ENCODE measurements around the gene PLEKHB1. TPM values are rescaled to one million over a fixed set of nuclear protein-coding genes. Genes with fewer than 3 reads are reported as not detected.

PLEKHB1 gene
- 0.29 TPM for total RNA-seq (2013)
- polyA plus RNA-seq, result under 1 TPM; 0.05 to 0.88 (median 0.25) TPM
- polyA minus RNA-seq, result not detected in 2 replicates
- total RNA-seq, result 0 to 3.5 (median 0.10) reads per million in 11 experiments

GRCh38 chr11:73645972-73646631, at the start of gene PLEKHB1:
Gene PLEKHB1, plus strand, starts transcription at chr11:73646581. Its CDS starts 28 bp downstream, at chr11:73646609.
- intact Hi-C loops (cut with micrococcal nuclease), result no loop called here
- Mint-ChIP-seq H3K4me3 (peak within 1 kb of the TSS; percentile 64 to 73), H3K36me3 (no peaks in the 10 kb centered on the region), H3K9me3 (peaks cover 0 to 2% (median 0%) of the 10 kb centered on the region in 7 donors), H3K27ac (peak within 1 kb of the TSS in 2 of 7 donors; percentile 18 to 79), H3K4me1 (peaks cover 23% of the 10 kb centered on the region), H3K27me3 (ENCODE audit: low read depth in 3 of 3) (peaks cover 5 to 17% (median 8%) of the 10 kb centered on the region in 3 donors)
- Histone ChIP-seq H3K27me3 (ENCODE audit: control insufficient read depth in 2 of 2, insufficient read depth in 2 of 2, low read length in 2 of 2) (peaks cover 0 to 7% of the 10 kb centered on the region in 2 donors), H3K9ac (ENCODE audit: insufficient read depth, low read length, poor library complexity, severe bottlenecking) (no peak within 1 kb of the TSS), H3K4me2 (replicated peaks; ENCODE audit: extremely low read depth, low read length, poor library complexity, severe bottlenecking) (peak within 1 kb of the TSS; percentile 62), H3K36me3 (replicated peaks in 1 of 2; ENCODE audit: control insufficient read depth in 1 of 2, insufficient read depth in 2 of 2, low read length in 2 of 2) (no peaks in the 10 kb centered on the region), H2AFZ (ENCODE audit: insufficient read depth, low read depth, low read length, poor library complexity, severe bottlenecking) (peak within 1 kb of the TSS; percentile 52), H4K20me1 (ENCODE audit: insufficient read depth, low read length) (no peaks in the 10 kb centered on the region), H3K4me1 (ENCODE audit: control insufficient read depth in 1 of 2, insufficient read depth in 2 of 2, low read length in 2 of 2) (peaks cover 18 to 21% of the 10 kb centered on the region in 2 donors), H3K4me3 (replicated peaks in 1 of 3; ENCODE audit: low read depth in 2 of 3, low read length in 3 of 3) (peak within 1 kb of the TSS in 1 of 3 experiments; percentile 56), H3K79me2 (ENCODE audit: insufficient read depth, low read length) (no peaks in the 10 kb centered on the region), H3K27ac (ENCODE audit: low read depth in 1 of 2, low read length in 2 of 2) (no peak within 1 kb of the TSS), H3K9me3 (replicated peaks in 1 of 2; ENCODE audit: control insufficient read depth in 1 of 2, insufficient read depth in 1 of 2, low read length in 2 of 2) (no peaks in the 10 kb centered on the region)
- DNase-seq, result no peak
- no peak for TF ChIP-seq CTCF (IDR thresholded peaks at IDR 0.05)
- 85% methylated on average over 23 of the region's 26 CpGs for WGBS (ENCODE audit: insufficient coverage)

- peak in 1 of 3 donors; percentile 7 for DNase-seq
- peak overlapping the region in 1 of 2 donors; percentile 88 for H3K27ac ChIP-seq (ENCODE audit: low read depth in 1 of 2, low read length in 2 of 2)
- H3K36me3 Mint-ChIP-seq, result peaks cover 5% of the 10 kb centered on the region in 2 donors
- H3K4me1 Mint-ChIP-seq, result peaks cover 35% of the 10 kb centered on the region
- H3K27ac Mint-ChIP-seq, result peak overlapping the region in 6 of 7 donors; percentile 80 to 94 (median 92)
- H3K79me2 ChIP-seq (ENCODE audit: insufficient read depth, low read length), result peaks cover 53% of the 10 kb centered on the region
- H4K20me1 ChIP-seq (ENCODE audit: insufficient read depth, low read length), result peaks cover 11% of the 10 kb centered on the region
- H3K4me1 ChIP-seq (ENCODE audit: control insufficient read depth in 1 of 2, insufficient read depth in 2 of 2, low read length in 2 of 2), result peaks cover 16 to 24% of the 10 kb centered on the region in 2 donors
- peaks cover 0 to 3% (median 0%) of the 10 kb centered on the region in 7 donors for H3K9me3 Mint-ChIP-seq
- peak overlapping the region; percentile 94 for H2AFZ ChIP-seq (ENCODE audit: insufficient read depth, low read depth, low read length, poor library complexity, severe bottlenecking)
- H3K9me3 ChIP-seq (replicated peaks in 1 of 2; ENCODE audit: control insufficient read depth in 1 of 2, insufficient read depth in 1 of 2, low read length in 2 of 2), result no peaks in the 10 kb centered on the region
- H3K4me2 ChIP-seq (replicated peaks; ENCODE audit: extremely low read depth, low read length, poor library complexity, severe bottlenecking), result peak overlapping the region; percentile 81
- no peaks in the 10 kb centered on the region for H3K36me3 ChIP-seq (replicated peaks in 1 of 2; ENCODE audit: control insufficient read depth in 1 of 2, insufficient read depth in 2 of 2, low read length in 2 of 2)
- intact Hi-C loops (cut with micrococcal nuclease), result loop anchor here (5.0 to 10.0 kb wide), 3 partner anchors 130 to 173 kb away; no protein-coding TSS in a partner anchor
- H3K27me3 Mint-ChIP-seq (ENCODE audit: low read depth in 3 of 3), result peaks cover 0 to 2% (median 0%) of the 10 kb centered on the region in 3 donors
- peak overlapping the region; percentile 86 to 98 (median 97) for H3K4me3 ChIP-seq (replicated peaks in 1 of 3; ENCODE audit: low read depth in 2 of 3, low read length in 3 of 3)
- H3K4me3 Mint-ChIP-seq, result peak overlapping the region; percentile 89 to 93
- TF ChIP-seq CTCF (IDR thresholded peaks at IDR 0.05), result no peak
- H3K9ac ChIP-seq (ENCODE audit: insufficient read depth, low read length, poor library complexity, severe bottlenecking), result peak overlapping the region; percentile 77
- H3K27me3 ChIP-seq (ENCODE audit: control insufficient read depth in 2 of 2, insufficient read depth in 2 of 2, low read length in 2 of 2), result no peaks in the 10 kb centered on the region
- 4% methylated on average over 20 of the region's 27 CpGs for WGBS (ENCODE audit: insufficient coverage)
Observed at GRCh38 chr11:73597336-73597955, 48.9 kb upstream of the PLEKHB1 start.

Data from CD14-positive monocyte (primary cell).